ENCODE data around the gene DNM3. TPM values are rescaled to one million over a fixed set of nuclear protein-coding genes. Genes with fewer than 3 reads are reported as not detected.

Gene DNM3
- total RNA-seq, 1 experiment from 2014 or later: 2.7 TPM

DNA sequence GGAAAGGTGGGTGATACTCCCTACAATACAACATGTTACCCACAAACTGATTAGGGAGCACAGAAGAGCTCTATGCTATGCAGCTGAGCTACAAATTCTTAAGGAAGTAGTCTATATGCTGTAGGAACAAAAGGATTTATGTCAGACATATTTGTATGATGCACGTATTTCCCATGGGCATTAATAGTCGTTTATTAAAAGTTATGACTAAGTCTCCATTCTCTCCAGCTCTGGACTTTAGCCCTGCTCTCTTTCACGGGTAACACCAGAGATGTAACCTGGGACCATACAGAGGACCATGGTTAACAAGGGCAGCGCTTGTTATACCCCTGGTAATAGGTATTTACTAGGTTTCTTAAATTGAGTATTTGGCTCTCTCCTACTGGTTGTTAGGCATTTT lies 411.0 kb downstream of the DNM3 start:
- Histone ChIP-seq H3K23me2 (ENCODE audit: insufficient read length, low read depth, low read length, poor library complexity, severe bottlenecking) (no peaks in the 10 kb centered on the region), H2BK12ac (ENCODE audit: insufficient read length, low read depth, low read length) (no peak overlapping the region), H3K4ac (ENCODE audit: low read depth, low read length) (no peak overlapping the region), H3K79me2 (ENCODE audit: insufficient read depth, low read length) (no peaks in the 10 kb centered on the region), H3K14ac (ENCODE audit: insufficient read depth, low read length) (no peak overlapping the region), H2BK5ac (ENCODE audit: insufficient read length, low read length) (no peak overlapping the region), H3K4me1 (ENCODE audit: insufficient read depth, low read length) (no peaks in the 10 kb centered on the region), H4K8ac (replicated peaks; ENCODE audit: insufficient read length, low read depth, low read length) (no peak overlapping the region), H3K9ac (ENCODE audit: extremely low read depth, insufficient read length, low read length) (no peak overlapping the region), H3K9me3 (ENCODE audit: control insufficient read depth, low read depth, low read length) (no peaks in the 10 kb centered on the region), H4K20me1 (ENCODE audit: control insufficient read depth, insufficient read depth, insufficient read length) (no peaks in the 10 kb centered on the region), H3K27me3 (ENCODE audit: insufficient read depth, low read length) (no peaks in the 10 kb centered on the region), H2BK20ac (ENCODE audit: low read depth, low read length, poor library complexity, severe bottlenecking) (no peak overlapping the region), H4K5ac (ENCODE audit: insufficient read length, low read depth, low read length) (no peak overlapping the region), H3K23ac (ENCODE audit: insufficient read length, low read depth, low read length) (no peak overlapping the region), H3K4me2 (ENCODE audit: insufficient read depth, insufficient read length, low read length) (no peak overlapping the region), H4K91ac (ENCODE audit: insufficient read length, low read depth, low read length) (no peak overlapping the region), H2AK5ac (ENCODE audit: insufficient read length, low read length) (no peak overlapping the region), H3K27ac (ENCODE audit: insufficient read length, low read depth, low read length) (no peak overlapping the region), H2AFZ (ENCODE audit: low read length) (no peak overlapping the region), H3K79me1 (ENCODE audit: insufficient read depth, low read depth, low read length, poor library complexity, severe bottlenecking) (no peaks in the 10 kb centered on the region), H2BK120ac (ENCODE audit: low read depth, low read length, poor library complexity, severe bottlenecking) (no peak overlapping the region), H3K56ac (ENCODE audit: insufficient read length, low read depth, low read length) (no peak overlapping the region), H3T11ph (ENCODE audit: low read length) (no peak overlapping the region), H3K18ac (ENCODE audit: insufficient read length, low read depth, low read length) (no peak overlapping the region), H2BK15ac (ENCODE audit: low read depth, low read length) (no peak overlapping the region)
- TF ChIP-seq, protein P1, sequence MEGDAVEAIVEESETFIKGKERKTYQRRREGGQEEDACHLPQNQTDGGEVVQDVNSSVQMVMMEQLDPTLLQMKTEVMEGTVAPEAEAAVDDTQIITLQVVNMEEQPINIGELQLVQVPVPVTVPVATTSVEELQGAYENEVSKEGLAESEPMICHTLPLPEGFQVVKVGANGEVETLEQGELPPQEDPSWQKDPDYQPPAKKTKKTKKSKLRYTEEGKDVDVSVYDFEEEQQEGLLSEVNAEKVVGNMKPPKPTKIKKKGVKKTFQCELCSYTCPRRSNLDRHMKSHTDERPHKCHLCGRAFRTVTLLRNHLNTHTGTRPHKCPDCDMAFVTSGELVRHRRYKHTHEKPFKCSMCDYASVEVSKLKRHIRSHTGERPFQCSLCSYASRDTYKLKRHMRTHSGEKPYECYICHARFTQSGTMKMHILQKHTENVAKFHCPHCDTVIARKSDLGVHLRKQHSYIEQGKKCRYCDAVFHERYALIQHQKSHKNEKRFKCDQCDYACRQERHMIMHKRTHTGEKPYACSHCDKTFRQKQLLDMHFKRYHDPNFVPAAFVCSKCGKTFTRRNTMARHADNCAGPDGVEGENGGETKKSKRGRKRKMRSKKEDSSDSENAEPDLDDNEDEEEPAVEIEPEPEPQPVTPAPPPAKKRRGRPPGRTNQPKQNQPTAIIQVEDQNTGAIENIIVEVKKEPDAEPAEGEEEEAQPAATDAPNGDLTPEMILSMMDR (conservative IDR thresholded peaks at IDR 0.05): no peak
- Mint-ChIP-seq H3K27me3 (ENCODE audit: low read depth) (no peaks in the 10 kb centered on the region), H3K36me3 (ENCODE audit: insufficient read depth in 1 of 3, low read depth in 3 of 3) (no peaks in the 10 kb centered on the region), H3K4me1 (peaks cover 0 to 10% of the 10 kb centered on the region in 2 experiments; a peak in 2 of 4 replicates), H3K9me3 (no peaks in the 10 kb centered on the region), H3K4me3 (no peak overlapping the region), H3K27ac (peak overlapping the region in 1 of 3 experiments; percentile 14; a peak in 1 of 7 replicates)
- no peak for DNase-seq
- no CpG with 5 or more reads among the region's 4 CpGs for WGBS (ENCODE audit: extremely low coverage, insufficient read length, low lambda C conversion rate)
